ENCODE measurements around the gene SOX10. TPM values are rescaled to one million over a fixed set of nuclear protein-coding genes. Genes with fewer than 3 reads are reported as not detected.

The SOX10 gene
- 0.06 TPM for polyA plus RNA-seq (2013, experiment 1 of 2; ENCODE audit: insufficient read length)
- polyA plus RNA-seq (2013, experiment 2 of 2; ENCODE audit: insufficient read length) = not detected

- DNase-seq = no peak
Measured at GRCh38 chr22:37983860-37984791, at the start of gene SOX10. Gene SOX10, minus strand, starts transcription at chr22:37984555. Its CDS starts 771 bp downstream, at chr22:37983784.

DNA sequence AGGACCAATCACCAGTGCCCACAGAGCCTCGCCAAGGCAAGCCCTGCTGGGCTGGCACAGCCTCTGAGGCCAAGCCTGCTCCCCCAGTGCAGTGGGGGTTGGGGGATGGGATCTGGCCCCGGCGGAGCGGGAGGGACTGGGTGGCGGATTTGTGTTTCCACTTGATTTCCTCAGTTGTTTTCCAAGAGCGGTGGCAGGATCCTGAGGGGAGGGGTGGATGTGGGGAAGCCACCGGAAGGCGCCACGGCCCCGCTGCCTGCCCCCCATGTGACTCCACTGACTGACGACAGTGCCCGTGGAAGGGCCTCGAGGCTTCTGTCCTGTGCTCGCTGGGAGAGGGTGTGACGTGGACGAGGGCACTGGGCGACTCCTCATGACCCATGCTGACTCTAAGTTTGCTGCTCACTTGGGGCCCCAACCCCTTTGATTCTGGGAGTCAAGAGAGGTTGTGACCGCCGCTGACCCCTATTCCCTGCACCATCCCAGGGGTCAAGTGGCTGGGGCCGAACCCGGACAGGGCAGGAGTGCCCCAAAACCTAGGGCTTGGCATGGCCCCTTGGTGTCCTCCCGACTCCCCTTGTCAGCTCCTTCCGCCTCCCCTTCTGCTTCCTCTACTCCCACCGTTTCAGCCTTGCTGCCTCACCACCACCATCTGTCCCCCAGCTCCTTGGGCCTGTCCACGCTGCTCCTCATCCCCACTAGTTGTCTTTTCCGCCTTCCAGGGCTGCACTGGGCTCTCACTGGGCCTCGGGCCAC, 49.3 kb upstream of the SOX10 start:
- no peak for DNase-seq

DNA sequence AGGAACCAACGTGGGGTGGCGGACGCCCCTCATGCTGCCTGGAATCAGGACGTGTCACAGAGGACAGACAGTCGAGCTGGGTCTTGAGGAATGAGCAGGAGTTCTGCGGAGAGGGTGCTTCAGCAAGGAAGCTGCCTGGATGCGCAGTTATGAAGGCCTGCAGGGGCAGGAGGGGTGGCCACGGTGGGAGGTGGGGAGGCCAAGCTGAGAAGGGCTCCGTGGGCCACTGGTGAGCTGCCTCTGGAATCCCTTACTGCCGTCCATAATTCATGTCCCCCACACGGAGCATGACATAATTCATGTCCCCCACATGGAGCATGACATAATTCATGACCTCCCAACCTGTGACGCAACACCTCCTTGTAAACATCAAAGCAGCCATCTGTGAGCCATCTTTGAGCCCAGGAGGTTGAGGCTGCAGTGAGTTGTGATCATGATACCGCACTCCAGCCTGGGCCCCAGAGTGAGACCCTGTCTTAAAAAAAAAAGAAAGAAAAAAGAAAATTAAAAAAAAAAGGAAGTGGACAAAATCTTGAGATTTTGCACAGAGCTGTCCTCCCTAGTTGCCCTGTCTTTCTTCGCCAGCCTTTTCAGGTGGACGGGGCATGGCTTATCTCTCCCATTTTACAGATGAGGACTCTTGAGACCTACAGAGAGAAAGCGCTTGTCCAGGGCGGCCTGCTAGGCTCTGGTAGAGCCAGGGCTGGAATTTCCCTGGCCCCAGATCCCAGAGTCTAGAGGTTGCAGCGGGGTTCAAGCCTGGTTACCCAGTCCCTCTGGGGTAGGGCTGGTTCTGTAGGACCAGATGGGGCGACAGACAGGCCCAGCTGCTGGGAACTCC, 48.5 kb upstream of the SOX10 start:
- peak; percentile 54 for DNase-seq

DNA sequence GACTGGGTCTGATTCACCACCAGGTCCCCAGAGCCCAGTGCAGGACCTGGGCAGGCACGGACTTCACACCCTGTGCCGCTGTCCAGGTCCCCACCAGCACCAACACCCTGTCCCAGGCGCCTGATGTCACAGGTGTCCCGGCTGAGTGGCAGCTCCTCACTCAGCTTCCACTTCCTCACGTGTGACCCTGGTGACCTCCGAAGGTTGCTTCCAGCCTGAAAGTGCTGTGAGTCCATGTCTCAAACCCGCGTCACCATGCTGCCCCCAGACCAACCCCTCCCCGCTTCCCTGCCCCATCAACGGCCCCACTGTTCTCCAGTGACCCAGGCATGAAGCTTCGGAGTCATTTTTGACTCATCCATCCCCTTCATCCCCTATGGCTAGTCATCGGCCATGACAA, 47.1 kb upstream of the SOX10 start:
- DNase-seq = no peak

DNA sequence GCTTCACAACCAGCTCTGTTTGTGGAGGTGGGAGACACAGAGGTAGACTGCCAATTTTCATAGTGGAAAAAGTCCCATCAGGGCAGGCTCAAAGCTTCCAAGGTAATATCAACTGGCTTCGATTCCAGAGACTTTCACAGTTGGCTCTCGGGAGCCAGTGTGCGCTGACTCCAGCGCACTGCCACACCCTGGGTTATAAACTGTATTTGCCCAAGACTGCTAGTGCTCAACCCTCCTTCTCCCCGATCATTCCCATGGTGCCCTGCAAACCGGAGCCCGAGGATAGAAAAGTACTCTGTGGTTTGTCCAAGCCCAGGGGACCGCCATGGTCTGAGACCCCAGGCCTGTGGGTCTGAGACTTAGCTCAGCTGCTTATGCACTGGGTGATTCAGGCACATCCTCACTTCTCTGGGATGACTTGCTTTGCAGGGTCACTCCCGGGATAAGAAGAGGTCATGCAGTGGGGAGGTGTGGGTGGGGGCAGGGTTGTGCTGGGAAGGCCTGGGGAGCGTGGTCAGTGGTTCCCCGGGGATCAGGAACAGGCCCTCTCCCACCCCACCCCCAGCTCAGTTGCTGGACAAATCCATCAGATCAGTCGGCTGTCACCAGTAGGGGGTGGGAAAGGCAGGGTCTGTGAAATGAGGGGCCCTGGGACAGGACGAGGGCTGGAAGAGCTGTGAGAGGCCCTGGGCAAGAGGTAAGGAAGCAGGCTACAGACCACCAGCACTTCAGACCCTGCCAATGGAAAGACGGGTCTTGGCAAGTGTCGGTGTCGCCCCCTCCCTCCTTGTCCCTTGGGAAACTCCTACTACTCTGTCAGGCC, 46.2 kb upstream of the SOX10 start:
- DNase-seq = no peak

DNA sequence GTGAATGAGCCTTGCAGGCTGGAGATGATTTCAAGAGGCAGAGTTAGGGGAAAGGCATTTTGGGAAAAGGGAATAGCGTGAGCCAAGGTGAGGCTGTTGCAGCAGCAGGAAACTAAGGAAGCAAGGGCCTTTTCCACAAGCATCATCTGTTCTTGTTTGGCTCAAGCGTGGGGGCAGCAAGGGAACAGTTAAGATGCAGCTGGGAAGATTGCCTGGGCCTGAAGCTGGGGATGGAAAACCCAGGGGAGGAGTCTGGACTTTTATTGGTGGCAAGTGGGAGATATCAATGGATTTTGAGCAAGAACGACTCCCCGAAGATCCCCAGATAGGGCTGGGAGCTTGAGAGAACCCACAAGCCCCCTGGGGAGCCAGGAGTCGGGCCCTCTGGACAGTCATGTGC, 45.5 kb upstream of the SOX10 start:
- no peak for DNase-seq

GRCh38 chr22:38029370-38029769, 45.0 kb upstream of the SOX10 start:
- no peak for DNase-seq

- no peak for DNase-seq
Measured at GRCh38 chr22:38028344-38029130, 44.2 kb upstream of the SOX10 start.

GRCh38 chr22:38027487-38027886, 43.1 kb upstream of the SOX10 start:
- no peak for DNase-seq

- no peak for DNase-seq
Measured at GRCh38 chr22:38026130-38027111, 42.1 kb upstream of the SOX10 start.

- no peak for DNase-seq
Measured at GRCh38 chr22:38025514-38025913, 41.2 kb upstream of the SOX10 start.

DNA sequence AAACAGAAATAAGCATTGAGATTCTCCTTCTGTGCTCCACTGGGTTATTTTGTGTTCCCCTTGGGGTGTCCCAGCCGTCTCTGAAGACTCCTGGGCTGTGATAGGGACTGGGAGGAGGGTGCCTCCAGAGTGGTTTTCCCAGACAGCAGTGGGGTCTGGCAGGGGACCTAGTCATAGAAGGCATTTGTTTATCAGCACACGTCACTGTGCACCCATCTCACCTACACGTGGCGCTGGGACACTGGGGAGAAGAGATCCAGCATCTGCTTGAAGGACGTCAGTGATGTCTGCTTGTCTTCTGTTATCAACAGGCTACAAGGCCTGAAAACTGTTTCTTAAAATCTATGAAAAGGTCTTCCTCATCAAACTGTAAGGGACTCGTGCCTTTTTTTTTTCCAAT, 38.7 kb upstream of the SOX10 start:
- DNase-seq = no peak

DNA sequence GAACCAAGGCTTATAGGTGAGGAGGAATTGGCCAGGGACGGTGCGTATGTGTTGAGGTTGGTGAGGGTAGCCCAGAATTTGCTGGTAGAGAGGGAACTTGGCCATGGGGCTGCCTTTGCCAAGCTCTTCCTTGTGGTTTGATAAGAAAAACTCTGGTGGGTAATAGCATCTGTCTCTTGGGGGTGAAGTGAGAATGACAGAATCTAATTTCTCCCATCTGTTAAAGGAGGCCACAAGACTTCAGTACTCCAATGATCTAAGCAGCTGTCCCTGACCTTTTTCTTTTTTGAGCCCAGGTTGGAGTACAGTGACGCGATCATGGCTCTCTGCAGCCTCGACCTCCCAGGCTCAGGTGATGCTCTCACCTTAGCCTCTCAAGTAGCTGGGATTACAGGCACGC, 36.9 kb upstream of the SOX10 start:
- DNase-seq = no peak

DNA sequence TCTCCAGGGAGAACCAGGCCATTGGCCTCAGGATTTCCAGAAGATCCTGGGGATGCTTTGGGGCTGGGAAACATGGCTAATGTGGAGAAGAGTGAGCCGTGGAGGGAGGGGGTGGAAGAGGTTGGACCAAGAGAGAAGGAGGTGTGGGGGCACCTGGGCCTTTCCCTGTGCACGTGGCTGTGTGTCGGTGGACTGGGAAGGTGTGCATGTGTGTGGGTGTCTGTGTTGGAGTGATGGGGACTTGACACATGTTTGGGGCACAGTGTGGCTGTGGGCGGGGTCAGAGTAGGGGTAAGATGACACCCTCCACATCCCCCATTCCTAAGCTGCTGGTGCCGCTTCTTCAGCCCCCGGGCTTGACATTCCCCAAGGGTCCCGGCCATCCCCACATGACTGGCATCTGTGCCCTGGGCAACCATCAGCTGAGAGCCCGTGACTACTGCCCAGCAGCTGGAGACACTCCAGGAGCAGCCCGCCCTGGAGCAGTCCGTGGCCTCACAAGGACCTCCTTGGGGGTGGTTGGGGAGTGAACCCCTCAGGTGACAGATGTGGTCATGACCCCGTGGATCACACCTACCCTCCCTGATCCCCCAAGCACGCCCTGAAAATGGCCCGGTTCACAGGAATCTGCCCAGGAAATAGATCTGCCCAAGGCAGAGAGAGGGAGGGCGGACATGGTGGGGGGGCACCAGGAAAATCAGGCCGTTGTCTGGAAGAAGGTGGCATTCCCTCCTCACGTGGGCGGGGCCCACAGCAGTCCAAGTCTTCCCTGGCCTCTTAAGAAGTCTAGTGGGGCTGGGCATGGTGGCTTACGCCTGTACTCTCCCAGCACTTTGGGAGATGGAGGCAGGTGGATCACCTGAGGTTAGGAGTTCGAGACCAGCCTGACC, 34.8 kb upstream of the SOX10 start:
- DNase-seq = no peak

DNA sequence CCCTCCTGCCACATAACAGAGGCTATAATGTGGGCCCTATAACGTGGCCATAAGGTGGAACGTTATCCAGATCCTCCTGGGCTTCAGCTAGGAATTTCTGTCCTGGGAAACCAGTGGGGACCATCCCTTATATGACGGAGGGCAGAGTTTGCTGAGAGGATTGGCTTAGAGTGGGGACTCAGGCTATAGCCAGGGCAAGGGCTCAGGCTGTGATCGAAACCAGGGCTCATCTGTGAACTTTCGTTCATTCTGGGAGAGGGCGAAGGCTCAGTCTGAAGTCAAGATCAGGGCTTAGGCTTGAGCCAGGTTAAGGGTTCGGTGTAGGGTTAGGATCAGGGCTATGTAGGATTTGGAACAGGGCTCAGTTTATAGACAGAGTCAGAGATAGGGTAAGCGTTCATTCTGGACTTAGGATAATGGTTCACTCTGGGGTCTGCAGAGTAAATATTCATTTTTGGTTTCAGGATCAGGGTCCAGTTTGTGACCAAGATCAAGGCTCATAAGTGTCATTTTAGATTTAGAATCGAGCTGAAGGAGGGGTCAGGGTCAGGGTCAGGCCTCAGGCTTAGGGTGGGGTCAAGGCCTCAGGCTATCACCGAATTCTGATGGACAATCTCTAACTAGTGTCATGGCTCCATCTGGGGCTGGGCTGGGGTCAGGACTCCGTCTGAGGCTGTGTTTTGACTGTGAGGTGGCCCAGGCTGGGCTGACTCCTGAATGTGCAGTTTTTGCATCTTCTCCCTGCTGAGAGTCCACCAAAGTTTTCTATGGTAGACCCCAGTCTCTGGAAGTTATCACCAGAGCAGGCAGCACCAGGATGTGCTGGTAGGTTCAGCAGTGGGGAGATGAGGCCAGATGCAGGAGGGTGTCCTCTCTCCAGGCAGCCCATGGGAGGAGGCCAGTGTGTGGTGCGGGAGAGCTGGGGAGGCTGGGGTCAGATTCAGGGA, 33.9 kb upstream of the SOX10 start:
- no peak for DNase-seq

- DNase-seq = peak; percentile 58
Measured at GRCh38 chr22:38017272-38017920, 33.0 kb upstream of the SOX10 start.

Data from fibroblast of skin of back (primary cell).